22Rv1 (cell line): Measurements from ENCODE around the gene SLAMF1.

Source experiments
- CTCF ChIP-seq: fragments of 450-650 bp; IDR thresholded peaks from 2 replicates; pipeline ENCODE4 v1.5.1; 2017; ENCODE audit warnings: mild to moderate bottlenecking
- ZFX ChIP-seq: fragments of 450-650 bp; IDR thresholded peaks from 2 replicates; pipeline ENCODE4 v1.6.1; 2017; ENCODE audit warnings: antibody characterized with exemption, borderline replicate concordance

GRCh38 chr1:160619742-160620277 lies 27.0 kb downstream of the SLAMF1 start:
- TF ChIP-seq CTCF (no peak), ZFX (no peak)
